GM13977 (cell line): ENCODE results near the gene PLD3.

ENCODE experiments used
- DNase-seq: peaks from one replicate; pipeline ENCODE4 v3.0.0; 2012; ENCODE audit warnings: low spot score
- in situ Hi-C: fragments of 300-500 bp; cut with MboI; formaldehyde crosslinking; loops from one replicate; pipeline ENCODE4 v1.12.0; 2022; ENCODE audit warnings: low sequenced_read_pairs, low pct_unique_long_range_greater_than_20kb, mixed read lengths, inconsistent platforms; ENCODE audit not compliant: unreplicated experiment
- TF ChIP-seq, protein P1 (sequence below): IDR thresholded peaks from 2 replicates; pipeline ENCODE4 v1.5.1; 2012; ENCODE audit warnings: mild to moderate bottlenecking, control low read depth; ENCODE audit not compliant: insufficient read depth; ENCODE audit errors: extremely low read depth, missing control alignments

PLD3 gene

DNA sequence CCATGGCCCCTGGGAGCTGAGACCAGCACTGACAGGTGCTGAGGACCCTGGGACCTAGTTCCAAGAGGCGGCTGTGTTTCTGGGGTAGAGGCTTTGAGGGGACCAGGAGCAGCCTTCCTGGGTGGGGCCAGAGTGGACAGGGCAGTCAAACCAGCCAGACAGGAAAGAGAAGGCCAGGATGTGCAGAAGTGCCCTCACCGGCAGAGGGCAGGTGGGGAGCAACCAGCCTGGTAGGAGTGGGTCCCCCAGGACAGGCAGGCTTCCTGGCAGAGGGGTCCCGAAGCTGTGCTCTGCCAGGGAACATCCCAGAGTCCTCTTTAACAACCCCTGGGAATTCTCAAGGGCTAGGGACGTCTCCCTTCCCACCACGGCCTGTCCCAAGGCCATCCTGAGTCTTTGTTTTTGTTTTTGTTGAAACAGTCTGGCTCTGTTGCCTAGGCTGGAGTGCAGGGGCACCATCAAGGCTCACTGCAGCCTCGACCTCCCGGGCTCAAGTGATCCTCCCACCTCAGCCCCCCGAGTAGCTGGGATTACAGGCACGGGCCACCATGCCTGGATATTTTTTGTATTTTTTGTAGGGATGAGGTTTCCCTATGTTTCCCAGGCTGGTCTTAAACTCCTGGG lies 44.5 kb downstream of the PLD3 start:
- in situ Hi-C loops = no loop called here
- no peak for DNase-seq
- TF ChIP-seq, protein P1, sequence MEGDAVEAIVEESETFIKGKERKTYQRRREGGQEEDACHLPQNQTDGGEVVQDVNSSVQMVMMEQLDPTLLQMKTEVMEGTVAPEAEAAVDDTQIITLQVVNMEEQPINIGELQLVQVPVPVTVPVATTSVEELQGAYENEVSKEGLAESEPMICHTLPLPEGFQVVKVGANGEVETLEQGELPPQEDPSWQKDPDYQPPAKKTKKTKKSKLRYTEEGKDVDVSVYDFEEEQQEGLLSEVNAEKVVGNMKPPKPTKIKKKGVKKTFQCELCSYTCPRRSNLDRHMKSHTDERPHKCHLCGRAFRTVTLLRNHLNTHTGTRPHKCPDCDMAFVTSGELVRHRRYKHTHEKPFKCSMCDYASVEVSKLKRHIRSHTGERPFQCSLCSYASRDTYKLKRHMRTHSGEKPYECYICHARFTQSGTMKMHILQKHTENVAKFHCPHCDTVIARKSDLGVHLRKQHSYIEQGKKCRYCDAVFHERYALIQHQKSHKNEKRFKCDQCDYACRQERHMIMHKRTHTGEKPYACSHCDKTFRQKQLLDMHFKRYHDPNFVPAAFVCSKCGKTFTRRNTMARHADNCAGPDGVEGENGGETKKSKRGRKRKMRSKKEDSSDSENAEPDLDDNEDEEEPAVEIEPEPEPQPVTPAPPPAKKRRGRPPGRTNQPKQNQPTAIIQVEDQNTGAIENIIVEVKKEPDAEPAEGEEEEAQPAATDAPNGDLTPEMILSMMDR = peak; percentile 29

DNA sequence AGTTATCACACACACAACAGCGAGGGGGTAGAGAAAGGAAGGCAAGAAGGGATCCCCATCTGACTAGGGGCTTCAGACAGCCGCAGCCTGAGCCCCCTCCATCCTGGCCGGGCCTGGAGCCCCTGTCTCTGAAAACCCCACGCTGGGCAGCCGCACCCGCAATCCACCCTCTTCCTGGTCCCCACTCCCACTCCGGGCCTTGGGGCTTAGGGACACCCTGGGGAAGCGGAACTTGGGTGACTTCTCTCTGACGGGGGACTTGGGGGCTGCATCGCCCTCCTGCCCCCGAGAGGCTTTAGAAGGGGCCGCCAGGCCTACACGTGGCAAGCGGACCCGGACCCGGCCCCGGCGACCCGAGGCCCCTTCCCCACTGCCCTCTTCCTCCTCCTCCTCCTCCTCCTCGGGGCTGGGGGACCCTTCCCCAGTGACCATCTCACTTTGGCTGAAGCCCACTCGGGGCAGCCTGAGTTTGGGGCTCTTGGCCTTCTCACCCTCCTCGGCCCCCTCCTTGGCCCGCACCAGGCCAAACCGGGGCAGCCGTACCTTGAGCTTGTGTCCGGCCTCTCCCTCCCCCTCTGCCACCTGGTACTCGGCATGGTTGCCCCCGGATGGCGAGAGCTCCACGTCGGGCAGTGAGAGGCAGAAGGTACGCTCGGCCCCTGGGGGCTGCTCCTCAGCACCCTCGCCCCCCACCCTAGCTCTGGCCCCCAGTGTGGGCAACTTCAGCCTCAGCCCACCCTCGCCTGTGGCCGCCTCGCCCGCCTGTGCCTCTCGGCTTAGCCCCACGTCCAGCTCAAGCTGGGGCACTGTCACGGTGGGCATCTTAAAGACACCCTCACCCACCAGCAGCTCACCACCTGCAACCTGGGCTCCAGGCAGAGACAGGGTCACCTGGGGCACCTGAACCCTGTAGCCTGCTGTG lies 45.7 kb downstream of the PLD3 start:
- in situ Hi-C loops = no loop called here
- TF ChIP-seq, protein P1 = no peak
- DNase-seq = no peak

DNA sequence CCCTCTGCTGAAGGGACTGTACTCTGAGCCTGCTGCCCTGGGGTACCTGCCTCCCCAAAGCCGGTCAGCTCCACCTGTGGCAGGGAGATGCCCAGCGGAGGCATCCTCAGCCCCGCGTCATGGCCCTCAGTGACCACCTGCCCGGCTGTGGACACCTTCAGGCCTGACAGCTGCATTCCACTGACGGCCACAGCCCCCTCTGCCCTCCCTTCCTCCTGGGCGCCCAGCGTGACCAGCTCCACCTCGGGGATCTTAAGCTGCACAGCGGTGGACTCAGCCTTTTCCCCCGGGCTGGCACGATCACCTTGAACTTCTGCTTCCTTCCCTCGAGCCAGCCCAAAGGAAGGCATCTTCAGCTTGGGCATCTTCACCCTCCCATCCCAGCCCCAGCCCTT lies 46.3 kb downstream of the PLD3 start:
- no peak for DNase-seq
- in situ Hi-C loops = no loop called here
- TF ChIP-seq, protein P1 = no peak

DNA sequence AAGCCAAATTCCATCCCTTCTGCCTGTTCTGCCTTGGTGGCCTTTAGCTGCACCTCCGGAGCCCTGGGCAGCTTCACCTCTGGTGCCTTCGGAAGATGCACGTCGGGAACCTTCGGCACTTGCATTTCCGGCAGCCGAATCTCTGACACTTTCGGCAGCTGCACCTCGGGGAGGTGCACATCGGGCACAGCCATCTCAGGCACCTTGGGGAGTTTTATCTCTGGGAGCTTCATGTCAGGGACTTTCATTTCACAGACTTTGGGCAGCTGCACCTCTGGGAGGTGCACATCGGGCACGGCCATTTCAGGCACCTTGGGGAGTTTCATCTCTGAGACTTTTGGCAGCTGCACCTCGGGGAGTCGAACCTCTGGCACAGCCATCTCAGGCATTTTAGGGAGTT lies 47.5 kb downstream of the PLD3 start:
- in situ Hi-C loops = no loop called here
- DNase-seq = no peak
- TF ChIP-seq, protein P1 = no peak

DNA sequence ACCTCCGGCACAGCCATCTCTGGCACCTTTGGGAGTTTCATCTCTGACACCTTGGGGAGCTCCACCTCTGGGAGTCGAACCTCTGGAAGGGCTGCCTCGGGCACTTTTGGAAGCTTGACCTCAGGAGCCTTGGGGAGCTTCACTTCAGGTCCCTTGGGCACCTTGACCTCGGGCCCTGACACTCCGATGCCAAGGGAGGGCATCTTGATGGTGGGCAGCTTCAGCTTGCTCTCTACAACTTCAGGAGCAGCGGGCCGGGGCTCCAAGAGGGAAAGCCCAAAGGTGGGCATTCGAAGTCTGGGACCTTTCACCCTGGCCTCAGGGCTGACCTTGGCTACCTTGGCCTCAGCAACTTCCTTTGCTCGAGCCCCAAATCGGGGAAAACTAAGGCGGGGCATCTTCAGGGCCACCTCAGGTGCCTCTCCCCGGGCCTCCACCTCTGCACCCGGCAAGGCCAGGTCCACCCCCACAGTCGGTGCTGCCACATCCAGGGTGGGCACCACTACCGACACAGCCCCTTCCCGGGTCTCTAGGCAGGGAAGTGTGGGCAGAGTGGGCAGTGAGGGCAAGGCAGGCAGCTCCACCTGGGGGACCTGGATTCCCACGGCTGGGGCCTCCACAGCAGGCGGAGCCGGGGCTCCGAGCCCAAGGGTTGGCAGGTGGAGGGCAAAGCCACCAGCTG lies 48.5 kb downstream of the PLD3 start:
- TF ChIP-seq, protein P1 = no peak
- in situ Hi-C loops = no loop called here
- no peak for DNase-seq

DNA sequence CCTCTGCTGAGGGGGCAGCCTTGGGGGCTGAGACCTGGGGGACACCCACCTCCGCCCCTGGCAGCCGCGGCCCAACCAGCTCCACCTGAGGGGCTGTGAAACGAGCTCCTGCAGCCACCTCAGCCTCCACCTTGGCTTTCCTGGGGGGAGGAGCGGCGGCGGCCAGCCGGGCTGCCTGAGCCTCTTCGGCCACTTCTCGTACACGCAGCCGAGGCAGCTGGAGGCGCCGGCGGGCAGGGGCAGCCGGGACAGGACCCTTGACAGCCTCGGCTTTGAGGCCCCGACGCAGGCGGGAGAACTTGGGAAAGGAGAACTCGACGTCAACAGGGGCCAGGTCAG lies 49.0 kb downstream of the PLD3 start:
- in situ Hi-C loops = no loop called here
- TF ChIP-seq, protein P1 = no peak
- DNase-seq = no peak
